ENCODE measurements around the gene PCBP3. TPM values are rescaled to one million over a fixed set of nuclear protein-coding genes. Genes with fewer than 3 reads are reported as not detected.
"Not testable (repeated sequence)": the region's sequence is repeated elsewhere in the genome, so short reads cannot be mapped to it uniquely, and the experiment has no call there.

Gene PCBP3
- polyA plus RNA-seq, 4 donors = 1.2 to 2.2 (median 1.5) TPM

GRCh38 chr21:45821998-45822397 is 178.5 kb downstream of the PCBP3 start:
- DNase-seq (ENCODE audit: low read depth in 4 of 4, low spot score in 3 of 4) = no peak

- DNase-seq (ENCODE audit: low read depth in 4 of 4, low spot score in 3 of 4) = no peak
These were observed 179.0 kb downstream of the PCBP3 start for GRCh38 chr21:45822429-45823099.

- DNase-seq (ENCODE audit: low read depth in 4 of 4, low spot score in 3 of 4) = no peak
These were observed 179.7 kb downstream of the PCBP3 start for GRCh38 chr21:45823100-45823681.

GRCh38 chr21:45824546-45825215 is 181.2 kb downstream of the PCBP3 start:
- DNase-seq (ENCODE audit: low read depth in 4 of 4, low spot score in 3 of 4) = no peak

GRCh38 chr21:45825219-45825618 is 181.7 kb downstream of the PCBP3 start:
- DNase-seq (ENCODE audit: low read depth in 4 of 4, low spot score in 3 of 4) = no peak

GRCh38 chr21:45826676-45827301 is 183.3 kb downstream of the PCBP3 start:
- no peak for DNase-seq (ENCODE audit: low read depth in 4 of 4, low spot score in 3 of 4)

- DNase-seq (ENCODE audit: low read depth in 4 of 4, low spot score in 3 of 4) = no peak
These were observed 183.8 kb downstream of the PCBP3 start for GRCh38 chr21:45827302-45827692.

- DNase-seq (ENCODE audit: low read depth in 4 of 4, low spot score in 3 of 4) = no peak
These were observed 184.5 kb downstream of the PCBP3 start for GRCh38 chr21:45827881-45828579.

GRCh38 chr21:45828580-45829570 is 185.3 kb downstream of the PCBP3 start:
- no peak for DNase-seq (ENCODE audit: low read depth in 4 of 4, low spot score in 3 of 4)

GRCh38 chr21:45829668-45830067 is 186.1 kb downstream of the PCBP3 start:
- DNase-seq (ENCODE audit: low read depth in 4 of 4, low spot score in 3 of 4) = no peak

GRCh38 chr21:45830221-45830640 is 186.7 kb downstream of the PCBP3 start:
- no peak for DNase-seq (ENCODE audit: low read depth in 4 of 4, low spot score in 3 of 4)

- no peak for DNase-seq (ENCODE audit: low read depth in 4 of 4, low spot score in 3 of 4)
These were observed 187.3 kb downstream of the PCBP3 start for GRCh38 chr21:45830720-45831366.

GRCh38 chr21:45831991-45832740 is 188.6 kb downstream of the PCBP3 start:
- no peak for DNase-seq (ENCODE audit: low read depth in 4 of 4, low spot score in 3 of 4)

GRCh38 chr21:45832741-45833235 is 189.3 kb downstream of the PCBP3 start:
- not testable (repeated sequence) for DNase-seq (ENCODE audit: low read depth in 4 of 4, low spot score in 3 of 4)

GRCh38 chr21:45833414-45833813 is 189.9 kb downstream of the PCBP3 start:
- DNase-seq (ENCODE audit: low read depth in 4 of 4, low spot score in 3 of 4) = no peak

- no peak for DNase-seq (ENCODE audit: low read depth in 4 of 4, low spot score in 3 of 4)
These were observed 190.6 kb downstream of the PCBP3 start for GRCh38 chr21:45834026-45834715.

GRCh38 chr21:45834821-45835293 is 191.3 kb downstream of the PCBP3 start:
- no peak for DNase-seq (ENCODE audit: low read depth in 4 of 4, low spot score in 3 of 4)
